H9 (cell line): Measurements from ENCODE around the gene CD300H. TPM values are rescaled to one million over a fixed set of nuclear protein-coding genes. Genes with fewer than 3 reads are reported as not detected.

Experiments
- DNase-seq: peaks from one replicate; pipeline ENCODE4 v3.0.0-alpha.2; 2017
- H2AFZ ChIP-seq: one replicate; pipeline ENCODE4 v1.6.1; 2013; ENCODE audit warnings: mild to moderate bottlenecking, low read length, control low read depth, moderate library complexity
- H2AK5ac ChIP-seq: 2 replicates; pipeline ENCODE4 v1.6.1; 2013; ENCODE audit warnings: low read length, control low read depth, mixed read lengths; ENCODE audit not compliant: insufficient read length
- H2BK120ac ChIP-seq: one replicate; pipeline ENCODE4 v1.6.1; 2013; ENCODE audit warnings: low read depth, mild to moderate bottlenecking, low read length, control low read depth, inconsistent platforms; ENCODE audit not compliant: poor library complexity, severe bottlenecking
- H2BK12ac ChIP-seq: 2 replicates; pipeline ENCODE4 v1.6.1; 2013; ENCODE audit warnings: low read length, control low read depth, mixed read lengths, low read depth; ENCODE audit not compliant: insufficient read length
- H2BK15ac ChIP-seq: 2 replicates; pipeline ENCODE4 v1.6.1; 2013; ENCODE audit warnings: low read depth, low read length, control low read depth
- H2BK20ac ChIP-seq: one replicate; pipeline ENCODE4 v1.6.1; 2013; ENCODE audit warnings: low read depth, mild to moderate bottlenecking, low read length, control low read depth, inconsistent platforms; ENCODE audit not compliant: poor library complexity, severe bottlenecking
- H2BK5ac ChIP-seq: 2 replicates; pipeline ENCODE4 v1.6.1; 2013; ENCODE audit warnings: low read length, control low read depth, mixed read lengths; ENCODE audit not compliant: insufficient read length
- H3K14ac ChIP-seq: 2 replicates; pipeline ENCODE4 v1.6.1; 2013; ENCODE audit warnings: low read length, control low read depth; ENCODE audit not compliant: insufficient read depth
- H3K18ac ChIP-seq: 2 replicates; pipeline ENCODE4 v1.6.1; 2013; ENCODE audit warnings: low read depth, mild to moderate bottlenecking, mixed read lengths, low read length, control low read depth; ENCODE audit not compliant: insufficient read length
- H3K23ac ChIP-seq: 2 replicates; pipeline ENCODE4 v1.6.1; 2013; ENCODE audit warnings: low read length, control low read depth, mixed read lengths, low read depth; ENCODE audit not compliant: insufficient read length
- H3K23me2 ChIP-seq: 2 replicates; pipeline ENCODE4 v1.6.1; 2013; ENCODE audit warnings: low read depth, mild to moderate bottlenecking, mixed read lengths, low read length, control low read depth; ENCODE audit not compliant: insufficient read length, poor library complexity, severe bottlenecking
- H3K27ac ChIP-seq: 2 replicates; pipeline ENCODE4 v1.5.1; 2013; ENCODE audit warnings: low read length, control low read depth, mixed read lengths, low read depth; ENCODE audit not compliant: insufficient read length
- H3K27me3 ChIP-seq: 2 replicates; pipeline ENCODE4 v1.6.1; 2013; ENCODE audit warnings: low read length, control low read depth, inconsistent platforms; ENCODE audit not compliant: insufficient read depth
- H3K4ac ChIP-seq: 2 replicates; pipeline ENCODE4 v1.6.1; 2013; ENCODE audit warnings: low read depth, mild to moderate bottlenecking, control low read depth, inconsistent platforms, low read length, moderate library complexity
- H3K4me1 ChIP-seq: 2 replicates; pipeline ENCODE4 v1.6.1; 2013; ENCODE audit warnings: low read length, control low read depth, inconsistent platforms; ENCODE audit not compliant: insufficient read depth
- H3K4me2 ChIP-seq: 2 replicates; pipeline ENCODE4 v1.6.1; 2013; ENCODE audit warnings: low read length, control low read depth, mixed read lengths; ENCODE audit not compliant: insufficient read length, insufficient read depth
- H3K56ac ChIP-seq: 2 replicates; pipeline ENCODE4 v1.6.1; 2013; ENCODE audit warnings: low read depth, mild to moderate bottlenecking, mixed read lengths, low read length, control low read depth; ENCODE audit not compliant: insufficient read length
- H3K79me1 ChIP-seq: 2 replicates; pipeline ENCODE4 v1.6.1; 2013; ENCODE audit warnings: low read depth, mild to moderate bottlenecking, moderate library complexity, low read length, control low read depth, inconsistent platforms; ENCODE audit not compliant: insufficient read depth, poor library complexity, severe bottlenecking
- H3K79me2 ChIP-seq: 2 replicates; pipeline ENCODE4 v1.6.1; 2013; ENCODE audit warnings: low read length, control low read depth, inconsistent platforms; ENCODE audit not compliant: insufficient read depth
- H3K9ac ChIP-seq: 2 replicates; pipeline ENCODE4 v1.6.1; 2013; ENCODE audit warnings: low read length, control low read depth, mixed read lengths; ENCODE audit not compliant: insufficient read length; ENCODE audit errors: extremely low read depth
- H3K9me3 ChIP-seq: one replicate; pipeline ENCODE4 v1.6.1; 2013; ENCODE audit warnings: low read depth, low read length, inconsistent platforms; ENCODE audit not compliant: control insufficient read depth
- H3T11ph ChIP-seq: one replicate; pipeline ENCODE4 v1.6.1; 2013; ENCODE audit warnings: mild to moderate bottlenecking, low read length, control low read depth, inconsistent platforms
- H4K20me1 ChIP-seq: one replicate; pipeline ENCODE4 v1.6.1; 2013; ENCODE audit not compliant: control insufficient read depth, insufficient read length, insufficient read depth
- H4K5ac ChIP-seq: 2 replicates; pipeline ENCODE4 v1.6.1; 2013; ENCODE audit warnings: low read depth, mild to moderate bottlenecking, mixed read lengths, low read length, control low read depth; ENCODE audit not compliant: insufficient read length
- H4K8ac ChIP-seq: replicated peaks from 2 replicates; pipeline ENCODE4 v1.6.1; 2013; ENCODE audit warnings: low read length, control low read depth, mixed read lengths, low read depth; ENCODE audit not compliant: insufficient read length
- H4K91ac ChIP-seq: 2 replicates; pipeline ENCODE4 v1.6.1; 2013; ENCODE audit warnings: low read depth, mild to moderate bottlenecking, moderate library complexity, mixed read lengths, low read length, control low read depth; ENCODE audit not compliant: insufficient read length
- H3K27ac Mint-ChIP-seq, 3 experiments: 2 replicates in 2 of 3; 3 replicates in 1 of 3; pipeline ENCODE4 v1.8.0; 2020 to 2021; ENCODE audit warnings: mixed read lengths in 3 of 3, mild to moderate bottlenecking in 1 of 3, moderate library complexity in 1 of 3
- H3K27me3 Mint-ChIP-seq: 2 replicates; pipeline ENCODE4 v1.8.0; 2021; ENCODE audit warnings: low read depth, mild to moderate bottlenecking, moderate library complexity, mixed read lengths
- H3K36me3 Mint-ChIP-seq, 3 experiments: 2 replicates in 2 of 3; 3 replicates in 1 of 3; pipeline ENCODE4 v1.8.0; 2020 to 2021; ENCODE audit warnings: low read depth in 3 of 3, mixed read lengths in 3 of 3; ENCODE audit not compliant: insufficient read depth in 1 of 3
- H3K4me1 Mint-ChIP-seq, 2 experiments: 2 replicates each; pipeline ENCODE4 v1.8.0; 2020; ENCODE audit warnings: mixed read lengths in 2 of 2
- H3K4me3 Mint-ChIP-seq, 2 experiments: 2 replicates in 1 of 2; 3 replicates in 1 of 2; pipeline ENCODE4 v1.8.0; 2020 to 2021; ENCODE audit warnings: mild to moderate bottlenecking in 2 of 2, mixed read lengths in 2 of 2, moderate library complexity in 1 of 2
- H3K9me3 Mint-ChIP-seq, 2 experiments: 2 replicates in 1 of 2; 3 replicates in 1 of 2; pipeline ENCODE4 v1.8.0; 2020; ENCODE audit warnings: mild to moderate bottlenecking in 2 of 2, mixed read lengths in 2 of 2, moderate library complexity in 1 of 2
- WGBS: extraction: QIAGEN DNeasy Blood & Tissue Kit; methylation state at CpG from one replicate; pipeline ENCODE4 v1.1.7; 2013; ENCODE audit warnings: missing lambda C conversion rate, low lambda C conversion rate, mixed read lengths; ENCODE audit not compliant: insufficient read length; ENCODE audit errors: extremely low coverage; 5-methylcytosine and 5-hydroxymethylcytosine counted together
- total RNA-seq: library from RNA; stranded (reverse); gene quantifications from 2 replicates; pipeline ENCODE4 v1.2.1, GENCODE V29; 2021
- TF ChIP-seq, protein P1 (sequence below): fragments of 200-600 bp; sonication (generic); conservative IDR thresholded peaks from 3 replicates; pipeline ENCODE4 v1.8.0; 2021; ENCODE audit warnings: antibody characterized with exemption, mild to moderate bottlenecking

The CD300H gene
- total RNA-seq, 1 experiment from 2014 or later, result not detected

DNA sequence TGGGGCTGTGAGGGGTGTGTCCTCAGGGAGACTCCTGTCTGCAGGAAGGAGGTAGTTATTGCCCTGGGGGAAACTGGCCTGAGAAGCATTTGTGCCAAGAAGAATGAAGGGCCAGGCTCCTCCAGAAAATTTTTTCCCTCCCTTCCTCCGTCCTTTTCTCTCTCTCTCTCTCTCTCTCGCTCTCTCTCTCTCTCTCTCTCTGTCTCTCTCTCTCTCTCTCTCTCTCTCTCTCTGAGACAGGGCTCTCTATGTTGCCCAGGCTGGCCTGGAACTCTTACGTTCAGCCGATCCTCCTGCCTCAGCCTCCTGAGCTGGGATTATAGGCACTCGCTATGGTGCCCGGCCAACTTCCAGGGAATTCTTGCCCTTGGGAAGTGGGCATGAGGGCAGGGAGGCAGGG, 44.7 kb upstream of the CD300H start:
- H3K4ac ChIP-seq, result no peak overlapping the region
- TF ChIP-seq, protein P1, sequence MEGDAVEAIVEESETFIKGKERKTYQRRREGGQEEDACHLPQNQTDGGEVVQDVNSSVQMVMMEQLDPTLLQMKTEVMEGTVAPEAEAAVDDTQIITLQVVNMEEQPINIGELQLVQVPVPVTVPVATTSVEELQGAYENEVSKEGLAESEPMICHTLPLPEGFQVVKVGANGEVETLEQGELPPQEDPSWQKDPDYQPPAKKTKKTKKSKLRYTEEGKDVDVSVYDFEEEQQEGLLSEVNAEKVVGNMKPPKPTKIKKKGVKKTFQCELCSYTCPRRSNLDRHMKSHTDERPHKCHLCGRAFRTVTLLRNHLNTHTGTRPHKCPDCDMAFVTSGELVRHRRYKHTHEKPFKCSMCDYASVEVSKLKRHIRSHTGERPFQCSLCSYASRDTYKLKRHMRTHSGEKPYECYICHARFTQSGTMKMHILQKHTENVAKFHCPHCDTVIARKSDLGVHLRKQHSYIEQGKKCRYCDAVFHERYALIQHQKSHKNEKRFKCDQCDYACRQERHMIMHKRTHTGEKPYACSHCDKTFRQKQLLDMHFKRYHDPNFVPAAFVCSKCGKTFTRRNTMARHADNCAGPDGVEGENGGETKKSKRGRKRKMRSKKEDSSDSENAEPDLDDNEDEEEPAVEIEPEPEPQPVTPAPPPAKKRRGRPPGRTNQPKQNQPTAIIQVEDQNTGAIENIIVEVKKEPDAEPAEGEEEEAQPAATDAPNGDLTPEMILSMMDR, result no peak
- no peaks in the 10 kb centered on the region for H3K9me3 ChIP-seq
- H3K27me3 Mint-ChIP-seq, result peaks cover 49% of the 10 kb centered on the region
- no peak overlapping the region for H3K14ac ChIP-seq
- H3K18ac ChIP-seq, result no peak overlapping the region
- H2BK20ac ChIP-seq, result no peak overlapping the region
- no peak overlapping the region for H3K27ac ChIP-seq
- no peak overlapping the region for H2AK5ac ChIP-seq
- H3K9me3 Mint-ChIP-seq, result peaks cover 0 to 2% of the 10 kb centered on the region in 2 experiments; a peak in 1 of 5 replicates
- H3K9ac ChIP-seq, result no peak overlapping the region
- no peaks in the 10 kb centered on the region for H3K23me2 ChIP-seq
- H2BK120ac ChIP-seq, result no peak overlapping the region
- H2AFZ ChIP-seq, result no peak overlapping the region
- no peak overlapping the region for H2BK12ac ChIP-seq
- H3T11ph ChIP-seq, result no peak overlapping the region
- H3K23ac ChIP-seq, result no peak overlapping the region
- H4K20me1 ChIP-seq, result no peaks in the 10 kb centered on the region
- no peak overlapping the region for H2BK15ac ChIP-seq
- H3K27me3 ChIP-seq, result 0 out of 2 replicates have a peak, but pooled peaks cover 4% of the 10 kb centered on the region
- no peak overlapping the region for H3K56ac ChIP-seq
- H3K4me1 Mint-ChIP-seq, result no peaks in the 10 kb centered on the region
- H2BK5ac ChIP-seq, result no peak overlapping the region
- no peak for DNase-seq
- no peak overlapping the region for H4K5ac ChIP-seq
- H4K8ac ChIP-seq, result no peak overlapping the region
- H3K4me3 Mint-ChIP-seq, result no peak overlapping the region
- no peaks in the 10 kb centered on the region for H3K36me3 Mint-ChIP-seq
- no peaks in the 10 kb centered on the region for H3K79me2 ChIP-seq
- no peaks in the 10 kb centered on the region for H3K79me1 ChIP-seq
- no peak overlapping the region for H3K4me2 ChIP-seq
- H3K27ac Mint-ChIP-seq, result no peak overlapping the region
- no CpG with 5 or more reads among the region's 6 CpGs for WGBS
- H3K4me1 ChIP-seq, result no peaks in the 10 kb centered on the region
- no peak overlapping the region for H4K91ac ChIP-seq
